KBM-7 (cell line): ENCODE data around the gene DAP3.
A peak's percentile ranks its signal among the peaks of the same experiment; 100 is the strongest.
"Not testable (repeated sequence)": the region's sequence is repeated elsewhere in the genome, so short reads cannot be mapped to it uniquely, and the experiment has no call there.

Source experiments
- DNase-seq: peaks from one replicate; pipeline ENCODE4 v3.0.0-alpha.2; 2015
- in situ Hi-C: fragments of 300-500 bp; cut with MboI; formaldehyde crosslinking; loops from 2 replicates; pipeline ENCODE4 v1.14.3; 2020; ENCODE audit warnings: low sequenced_read_pairs, low pct_unique_long_range_greater_than_20kb, mixed read lengths

DAP3 gene

GRCh38 chr1:155678992-155679391 is 9.9 kb upstream of the DAP3 start:
- in situ Hi-C loops, result not testable (repeated sequence)

GRCh38 chr1:155680531-155680930 is 8.4 kb upstream of the DAP3 start:
- in situ Hi-C loops, result no loop called here
- no peak for DNase-seq

More at GRCh38 chr1:155678992-155679391, 9.9 kb upstream of the DAP3 start:
- DNase-seq, result not testable (repeated sequence)

GRCh38 chr1:155681776-155682175 is 7.1 kb upstream of the DAP3 start:
- no peak for DNase-seq
- in situ Hi-C loops, result no loop called here

GRCh38 chr1:155687705-155688323 is 1.1 kb upstream of the DAP3 start:
- in situ Hi-C loops, DNase-seq: not testable (repeated sequence)

GRCh38 chr1:155688324-155689080 is 389 bp upstream of the DAP3 start, which contains the start of gene YY1AP1:
Gene YY1AP1, minus strand, starts transcription at chr1:155688774. Its CDS starts 8,338 bp downstream, at chr1:155680436.
- peak; percentile 90 for DNase-seq

GRCh38 chr1:155691992-155692528 is 3.2 kb downstream of the DAP3 start:
- no peak for DNase-seq
- in situ Hi-C loops, result no loop called here

More at GRCh38 chr1:155688324-155689080, 389 bp upstream of the DAP3 start, which contains the start of gene YY1AP1:
- in situ Hi-C loops, result no loop called here

- DNase-seq, result no peak
- in situ Hi-C loops, result no loop called here
These were observed 5.3 kb downstream of the DAP3 start for GRCh38 chr1:155694167-155694566.

GRCh38 chr1:155695072-155695471 is 6.2 kb downstream of the DAP3 start:
- DNase-seq, result no peak
- in situ Hi-C loops, result no loop called here

GRCh38 chr1:155695608-155696007 is 6.7 kb downstream of the DAP3 start:
- no peak for DNase-seq
- in situ Hi-C loops, result no loop called here

- in situ Hi-C loops, result no loop called here
- no peak for DNase-seq
These were observed 7.6 kb downstream of the DAP3 start for GRCh38 chr1:155696524-155696923.

- in situ Hi-C loops, result no loop called here
- no peak for DNase-seq
These were observed 8.2 kb downstream of the DAP3 start for GRCh38 chr1:155697046-155697445.

- DNase-seq, in situ Hi-C loops: not testable (repeated sequence)
These were observed 8.7 kb downstream of the DAP3 start for GRCh38 chr1:155697616-155698015.

- DNase-seq, result no peak
- in situ Hi-C loops, result no loop called here
These were observed 9.6 kb downstream of the DAP3 start for GRCh38 chr1:155698382-155699038.

- DNase-seq, in situ Hi-C loops: not testable (repeated sequence)
These were observed 10.2 kb downstream of the DAP3 start for GRCh38 chr1:155699062-155699461.

GRCh38 chr1:155701675-155702074 is 12.8 kb downstream of the DAP3 start:
- in situ Hi-C loops, DNase-seq: not testable (repeated sequence)

GRCh38 chr1:155703216-155703615 is 14.3 kb downstream of the DAP3 start:
- DNase-seq, result no peak
- in situ Hi-C loops, result no loop called here

- DNase-seq, in situ Hi-C loops: not testable (repeated sequence)
These were observed 15.5 kb downstream of the DAP3 start for GRCh38 chr1:155704414-155704813.

GRCh38 chr1:155706139-155706538 is 17.2 kb downstream of the DAP3 start:
- in situ Hi-C loops, result no loop called here
- no peak for DNase-seq

- in situ Hi-C loops, result no loop called here
These were observed 20.5 kb downstream of the DAP3 start for GRCh38 chr1:155709391-155709790.

GRCh38 chr1:155711457-155711856 is 22.6 kb downstream of the DAP3 start:
- DNase-seq, in situ Hi-C loops: not testable (repeated sequence)

More at GRCh38 chr1:155709391-155709790, 20.5 kb downstream of the DAP3 start:
- DNase-seq, result no peak
